Heart left ventricle (tissue), 13 donors: ENCODE results near the gene ALKBH6.

Experiments used
- CTCF ChIP-seq, 12 donors: fragments of 200-600 bp; sonication (generic) in 4 of 12; IDR thresholded peaks; one replicate each; pipeline versions ENCODE4 v1.5.0 to v1.8.0; 2018 to 2022; ENCODE audit warnings: antibody characterized with exemption in 12 of 12, mild to moderate bottlenecking in 5 of 12
- POLR2A ChIP-seq, 2 donors: fragments of 450-650 bp; IDR thresholded peaks; one replicate each; pipeline ENCODE4 v1.6.1; 2017; ENCODE audit warnings: antibody characterized with exemption in 2 of 2, mild to moderate bottlenecking in 2 of 2, moderate library complexity in 2 of 2
- donor health status: ischemic (EF 13 %, LVEDD 7.1; RV severe dilation, severe dysfunction).
- donor health status: DM: no; HTN: yes; CAD: no.
- donor health status: DM: no; HTN: no; CAD: no.
- donor health status: ischemic (EF 25% LVEDD 6.9; RV normal size, moderate dysfunction).
- donor health status: ischemic (EF 25% LVEDD 5.7; RV mildly dilated, moderate dysfunction).
- donor health status: ischemic (EF 35%, LVEDD 5.7; RV mildly dilated, moderate dysfunction).
- donor health status: nonischemic (EF 11% LVEDD 7.7; RV severe dilation, severe dysfunction).
- donor health status: DM: yes; HTN: yes; CAD: no.
- donor health status: PGD.
- donor health status: ischemic (EF 29% LVEDD 5.4; RV normal size, mild dysfunction).
- donor health status: nonischemic (EF 23%, LVEDD 6.1; RV moderate dilation, normal function).

GRCh38 chr19:36019061-36019670, 5.2 kb upstream of the ALKBH6 start:
- TF ChIP-seq CTCF (IDR thresholded peaks at IDR 0.05) (no peak), POLR2A (IDR thresholded peaks at IDR 0.05) (no peak)
